ENCODE data around the gene TSPEAR.

Gene TSPEAR

DNA sequence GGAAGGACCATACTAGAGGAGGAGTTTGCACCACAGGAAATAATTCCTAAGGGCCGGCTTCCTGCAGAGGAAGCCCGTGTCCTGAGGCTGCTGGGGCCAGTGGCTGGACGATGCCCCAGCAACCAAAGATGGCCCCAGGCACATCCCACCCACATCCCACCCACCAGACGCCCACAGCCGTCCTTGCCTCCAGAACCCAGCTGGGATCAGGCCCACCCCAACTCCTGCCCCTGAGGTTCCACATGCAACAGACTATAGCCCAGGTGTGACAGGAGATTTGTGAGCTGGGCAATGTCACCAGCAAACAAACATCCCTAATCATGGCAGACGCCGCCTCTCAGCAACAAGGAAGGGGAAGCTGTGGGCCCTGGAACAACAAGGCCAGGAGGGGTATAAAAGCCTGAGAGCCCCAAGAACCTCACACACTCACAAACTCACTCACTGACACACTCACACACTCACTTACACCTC, 84.7 kb downstream of the TSPEAR start, which contains the start of gene KRTAP10-9:
TSS of gene KRTAP10-9 (plus strand) at position 421 of the 471 bp plus-strand sequence. CDS start 79 bp downstream, outside the sequence.
- no peak within 1 kb of the TSS for H3K4me3 ChIP-seq (ENCODE audit: low read length in 2 of 2)
- no peaks in the 10 kb centered on the region for H3K36me3 ChIP-seq (ENCODE audit: control insufficient read depth in 2 of 2, insufficient read depth in 2 of 2, low read length in 2 of 2)
- peaks cover 7 to 18% of the 10 kb centered on the region in 2 donors for H3K27me3 ChIP-seq (ENCODE audit: control insufficient read depth in 1 of 2, insufficient read depth in 2 of 2, low read length in 2 of 2)
- no peaks in the 10 kb centered on the region for H3K4me1 ChIP-seq (ENCODE audit: control insufficient read depth, insufficient read depth, low read length)
- H3K9me3 ChIP-seq (ENCODE audit: control insufficient read depth in 2 of 2, low read length in 2 of 2), result peaks cover 5 to 23% of the 10 kb centered on the region in 2 donors
- no peak within 1 kb of the TSS for H3K9ac ChIP-seq (ENCODE audit: low read length in 2 of 2)
- H3K27ac ChIP-seq (ENCODE audit: low read length), result no peak within 1 kb of the TSS

DNA sequence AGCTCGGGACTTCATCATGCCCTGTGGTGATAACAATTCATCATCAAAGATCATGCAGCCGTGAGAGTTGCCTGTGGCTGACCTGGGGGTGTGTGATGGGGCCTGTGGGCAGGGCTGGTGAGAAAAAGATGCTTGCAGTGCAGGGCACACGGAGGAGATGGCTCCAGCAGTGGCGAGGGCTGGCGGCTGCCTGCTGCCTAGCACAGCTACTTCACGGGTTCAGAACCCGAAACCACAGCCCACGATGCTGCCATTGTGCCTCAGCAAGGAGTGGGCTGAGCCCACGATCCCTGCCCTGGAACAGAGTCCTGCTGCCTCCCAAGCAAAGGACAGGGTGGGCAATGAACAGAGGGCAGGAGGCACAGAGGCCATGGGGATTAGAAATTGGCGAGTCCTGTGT, 85.1 kb downstream of the TSPEAR start:
- Histone ChIP-seq H3K4me1 (ENCODE audit: control insufficient read depth, insufficient read depth, low read length) (no peaks in the 10 kb centered on the region), H3K27ac (ENCODE audit: low read length) (no peak overlapping the region), H3K27me3 (ENCODE audit: control insufficient read depth in 1 of 2, insufficient read depth in 2 of 2, low read length in 2 of 2) (peaks cover 7 to 18% of the 10 kb centered on the region in 2 donors), H3K4me3 (ENCODE audit: low read length in 2 of 2) (no peak overlapping the region), H3K9me3 (ENCODE audit: control insufficient read depth in 2 of 2, low read length in 2 of 2) (peaks cover 5 to 24% of the 10 kb centered on the region in 2 donors), H3K9ac (ENCODE audit: low read length in 2 of 2) (no peak overlapping the region), H3K36me3 (ENCODE audit: control insufficient read depth in 2 of 2, insufficient read depth in 2 of 2, low read length in 2 of 2) (no peaks in the 10 kb centered on the region)

DNA sequence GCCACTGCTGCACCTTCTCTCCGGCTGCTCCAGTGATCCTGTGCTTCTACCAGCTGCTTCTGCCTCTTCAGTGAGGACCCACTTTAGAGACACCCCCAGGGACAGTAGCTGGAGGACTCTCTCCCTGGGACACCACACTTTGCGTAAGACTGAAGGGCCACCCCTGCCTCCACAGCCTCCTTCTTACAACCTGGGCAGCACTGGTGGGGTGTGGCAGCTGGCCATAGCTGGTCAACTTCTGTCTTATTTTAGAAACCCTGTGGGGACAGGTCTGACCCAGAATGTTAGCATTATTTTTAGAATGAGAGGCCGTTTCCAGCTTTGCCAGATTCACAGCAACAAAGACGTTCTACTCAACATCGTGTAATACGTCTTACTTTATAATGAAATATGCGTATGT, 85.6 kb downstream of the TSPEAR start:
- Histone ChIP-seq H3K9ac (ENCODE audit: low read length in 2 of 2) (no peak overlapping the region), H3K4me3 (ENCODE audit: low read length in 2 of 2) (no peak overlapping the region), H3K27ac (ENCODE audit: low read length) (no peak overlapping the region), H3K36me3 (ENCODE audit: control insufficient read depth in 2 of 2, insufficient read depth in 2 of 2, low read length in 2 of 2) (no peaks in the 10 kb centered on the region), H3K9me3 (ENCODE audit: control insufficient read depth in 2 of 2, low read length in 2 of 2) (peaks cover 5 to 21% of the 10 kb centered on the region in 2 donors), H3K27me3 (ENCODE audit: control insufficient read depth in 1 of 2, insufficient read depth in 2 of 2, low read length in 2 of 2) (peaks cover 7 to 18% of the 10 kb centered on the region in 2 donors), H3K4me1 (ENCODE audit: control insufficient read depth, insufficient read depth, low read length) (no peaks in the 10 kb centered on the region)

DNA sequence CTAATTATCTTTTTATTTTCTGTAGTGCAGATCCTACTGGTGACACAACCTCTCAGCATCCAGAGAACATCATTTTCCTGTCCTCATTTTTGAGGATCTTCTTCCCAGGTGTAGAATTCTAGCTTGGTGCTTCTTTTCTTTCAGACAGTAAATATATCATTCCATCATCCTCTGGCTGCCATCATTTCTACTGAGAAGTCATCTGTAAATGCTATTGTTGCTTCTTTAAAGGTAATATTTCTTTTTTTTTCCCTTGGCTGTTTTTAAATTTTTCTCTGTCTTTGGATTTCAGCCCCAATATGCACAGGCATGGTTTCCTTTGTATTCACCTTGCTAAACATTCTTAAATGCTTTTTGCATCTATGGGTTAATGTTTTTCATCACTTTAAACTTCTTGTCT, 87.8 kb downstream of the TSPEAR start:
- Histone ChIP-seq H3K27me3 (ENCODE audit: control insufficient read depth in 1 of 2, insufficient read depth in 2 of 2, low read length in 2 of 2) (peaks cover 6 to 12% of the 10 kb centered on the region in 2 donors), H3K4me1 (ENCODE audit: control insufficient read depth, insufficient read depth, low read length) (no peaks in the 10 kb centered on the region)

DNA sequence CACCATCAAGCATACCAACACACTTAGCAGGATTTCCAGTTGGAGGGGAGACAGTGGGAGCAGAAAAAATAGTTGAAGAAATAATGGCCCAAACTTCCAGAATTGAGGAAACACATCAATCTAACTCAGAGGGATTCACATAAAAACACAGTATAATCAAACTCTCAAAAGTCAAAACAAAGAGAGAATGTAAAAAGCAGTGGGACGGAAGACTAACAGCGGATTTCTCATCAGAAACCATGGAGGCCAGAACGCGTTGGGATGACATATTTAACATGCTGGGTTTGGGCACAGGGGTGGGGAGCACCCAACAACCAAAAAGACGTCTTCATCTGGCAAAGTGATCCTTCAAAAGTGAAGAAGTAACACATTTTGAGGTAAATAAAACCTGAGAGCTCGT, 91.5 kb downstream of the TSPEAR start:
- peaks cover 0 to 2% of the 10 kb centered on the region in 2 donors for H3K27me3 ChIP-seq (ENCODE audit: control insufficient read depth in 1 of 2, insufficient read depth in 2 of 2, low read length in 2 of 2)
- H3K27ac ChIP-seq (ENCODE audit: low read length), result no peak overlapping the region
- no peaks in the 10 kb centered on the region for H3K4me1 ChIP-seq (ENCODE audit: control insufficient read depth, insufficient read depth, low read length)
- H3K9me3 ChIP-seq (ENCODE audit: control insufficient read depth in 2 of 2, low read length in 2 of 2), result peaks cover 13 to 19% of the 10 kb centered on the region in 2 donors
- no peaks in the 10 kb centered on the region for H3K36me3 ChIP-seq (ENCODE audit: control insufficient read depth in 2 of 2, insufficient read depth in 2 of 2, low read length in 2 of 2)
- H3K4me3 ChIP-seq (ENCODE audit: low read length in 2 of 2), result no peak overlapping the region
- H3K9ac ChIP-seq (ENCODE audit: low read length in 2 of 2), result no peak overlapping the region

More for the DNA sequence above, 87.8 kb downstream of the TSPEAR start:
- Histone ChIP-seq H3K9me3 (ENCODE audit: control insufficient read depth in 2 of 2, low read length in 2 of 2) (peaks cover 13 to 21% of the 10 kb centered on the region in 2 donors), H3K9ac (ENCODE audit: low read length in 2 of 2) (no peak overlapping the region), H3K4me3 (ENCODE audit: low read length in 2 of 2) (no peak overlapping the region), H3K27ac (ENCODE audit: low read length) (no peak overlapping the region), H3K36me3 (ENCODE audit: control insufficient read depth in 2 of 2, insufficient read depth in 2 of 2, low read length in 2 of 2) (no peaks in the 10 kb centered on the region)

DNA sequence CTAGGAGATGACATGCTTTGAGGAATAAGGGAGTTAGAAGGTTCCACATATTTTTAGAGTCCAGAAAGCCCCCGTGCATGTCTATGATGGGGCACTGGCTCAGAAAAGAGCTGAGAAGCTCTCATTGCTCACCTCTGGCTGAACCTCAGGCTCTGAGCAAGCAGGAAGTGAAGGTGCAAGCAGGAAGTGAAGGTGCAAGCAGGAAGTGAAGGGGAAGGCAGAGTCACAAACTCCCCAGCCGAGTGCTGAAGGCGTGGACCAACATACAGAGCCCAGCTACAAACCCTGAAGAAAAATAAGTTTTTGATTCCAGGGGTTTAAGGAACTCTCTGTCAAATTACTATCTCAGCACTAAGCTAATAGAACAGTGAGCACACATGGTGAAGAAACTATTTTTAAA, 92.5 kb downstream of the TSPEAR start:
- Histone ChIP-seq H3K9ac (ENCODE audit: low read length in 2 of 2) (no peak overlapping the region), H3K4me1 (ENCODE audit: control insufficient read depth, insufficient read depth, low read length) (no peaks in the 10 kb centered on the region), H3K4me3 (ENCODE audit: low read length in 2 of 2) (no peak overlapping the region), H3K9me3 (ENCODE audit: control insufficient read depth in 2 of 2, low read length in 2 of 2) (peaks cover 13 to 14% of the 10 kb centered on the region in 2 donors), H3K27ac (ENCODE audit: low read length) (no peak overlapping the region), H3K36me3 (ENCODE audit: control insufficient read depth in 2 of 2, insufficient read depth in 2 of 2, low read length in 2 of 2) (no peaks in the 10 kb centered on the region), H3K27me3 (ENCODE audit: control insufficient read depth in 1 of 2, insufficient read depth in 2 of 2, low read length in 2 of 2) (peaks cover 2 to 8% of the 10 kb centered on the region in 2 donors)

DNA sequence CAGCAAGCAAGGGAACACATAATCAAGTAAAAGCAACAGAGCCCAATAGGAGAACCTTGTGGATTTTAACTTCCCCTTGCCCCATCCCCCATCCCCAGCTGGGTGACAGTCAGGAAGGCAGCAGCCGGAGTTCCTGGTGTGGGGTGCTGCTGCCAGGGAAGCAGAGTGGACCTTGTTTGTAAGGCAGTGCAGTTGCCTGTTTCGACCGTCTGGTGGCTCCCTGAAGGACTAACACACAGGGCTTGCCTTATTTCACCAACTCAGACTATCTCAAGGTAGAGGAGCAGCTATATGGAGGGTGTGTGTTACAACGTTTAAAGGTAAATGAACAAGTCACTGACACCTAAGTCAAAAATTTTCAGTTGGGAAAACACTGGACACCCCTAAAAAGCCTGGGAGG, 92.9 kb downstream of the TSPEAR start:
- Histone ChIP-seq H3K27me3 (ENCODE audit: control insufficient read depth in 1 of 2, insufficient read depth in 2 of 2, low read length in 2 of 2) (peaks cover 2 to 8% of the 10 kb centered on the region in 2 donors), H3K27ac (ENCODE audit: low read length) (no peak overlapping the region), H3K4me3 (ENCODE audit: low read length in 2 of 2) (no peak overlapping the region), H3K9ac (ENCODE audit: low read length in 2 of 2) (no peak overlapping the region), H3K36me3 (ENCODE audit: control insufficient read depth in 2 of 2, insufficient read depth in 2 of 2, low read length in 2 of 2) (no peaks in the 10 kb centered on the region), H3K4me1 (ENCODE audit: control insufficient read depth, insufficient read depth, low read length) (no peaks in the 10 kb centered on the region), H3K9me3 (ENCODE audit: control insufficient read depth in 2 of 2, low read length in 2 of 2) (peaks cover 13 to 14% of the 10 kb centered on the region in 2 donors)

DNA sequence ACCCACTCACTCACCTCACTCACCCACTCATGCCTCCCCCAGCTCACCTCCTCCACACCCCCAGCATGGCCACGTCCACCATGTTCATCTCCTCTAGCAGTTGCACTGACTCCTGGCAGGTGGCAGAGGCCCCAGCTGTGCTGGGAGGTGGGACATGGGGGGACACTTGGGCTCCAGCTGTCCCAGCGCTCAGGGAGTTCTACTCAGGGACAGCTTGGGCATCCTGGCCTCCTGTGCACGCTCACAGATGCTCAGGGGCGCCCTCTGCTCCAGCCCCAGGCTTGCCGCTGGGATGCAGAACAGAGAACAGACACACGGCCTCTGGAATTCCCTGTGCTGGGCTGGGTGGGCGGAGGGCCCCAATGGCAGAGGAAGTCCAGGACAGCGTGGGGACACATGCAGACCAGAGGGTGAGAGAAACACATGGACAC, 94.3 kb downstream of the TSPEAR start:
- no peak overlapping the region for H3K9ac ChIP-seq (ENCODE audit: low read length in 2 of 2)
- H3K4me3 ChIP-seq (ENCODE audit: low read length in 2 of 2), result no peak overlapping the region
- H3K9me3 ChIP-seq (ENCODE audit: control insufficient read depth in 2 of 2, low read length in 2 of 2), result peaks cover 7 to 8% of the 10 kb centered on the region in 2 donors
- H3K36me3 ChIP-seq (ENCODE audit: control insufficient read depth in 2 of 2, insufficient read depth in 2 of 2, low read length in 2 of 2), result no peaks in the 10 kb centered on the region
- H3K27ac ChIP-seq (ENCODE audit: low read length), result no peak overlapping the region
- peaks cover 2 to 8% of the 10 kb centered on the region in 2 donors for H3K27me3 ChIP-seq (ENCODE audit: control insufficient read depth in 1 of 2, insufficient read depth in 2 of 2, low read length in 2 of 2)
- no peaks in the 10 kb centered on the region for H3K4me1 ChIP-seq (ENCODE audit: control insufficient read depth, insufficient read depth, low read length)

DNA sequence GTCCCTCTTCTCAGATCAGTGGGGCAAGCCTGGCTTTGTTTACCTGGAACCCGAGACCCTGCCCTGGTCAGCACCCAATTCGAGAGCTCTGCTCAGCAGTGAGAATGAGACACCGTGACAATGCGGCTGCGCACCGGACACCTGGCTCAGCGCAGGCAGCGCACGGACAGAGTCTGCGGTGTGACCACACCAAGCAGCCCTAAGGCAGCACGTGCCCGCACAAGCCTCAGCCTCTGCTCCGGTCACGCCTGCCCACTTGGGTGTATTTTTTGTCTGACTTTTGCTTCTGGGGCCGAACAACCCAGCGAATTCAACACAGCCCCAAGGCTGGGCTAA, 94.8 kb downstream of the TSPEAR start:
- Histone ChIP-seq H3K9me3 (ENCODE audit: control insufficient read depth in 2 of 2, low read length in 2 of 2) (peaks cover 2 to 12% of the 10 kb centered on the region in 2 donors), H3K9ac (ENCODE audit: low read length in 2 of 2) (no peak overlapping the region), H3K27ac (ENCODE audit: low read length) (no peak overlapping the region), H3K4me3 (ENCODE audit: low read length in 2 of 2) (no peak overlapping the region), H3K27me3 (ENCODE audit: control insufficient read depth in 1 of 2, insufficient read depth in 2 of 2, low read length in 2 of 2) (peaks cover 2 to 8% of the 10 kb centered on the region in 2 donors), H3K4me1 (ENCODE audit: control insufficient read depth, insufficient read depth, low read length) (no peaks in the 10 kb centered on the region), H3K36me3 (ENCODE audit: control insufficient read depth in 2 of 2, insufficient read depth in 2 of 2, low read length in 2 of 2) (no peaks in the 10 kb centered on the region)

DNA sequence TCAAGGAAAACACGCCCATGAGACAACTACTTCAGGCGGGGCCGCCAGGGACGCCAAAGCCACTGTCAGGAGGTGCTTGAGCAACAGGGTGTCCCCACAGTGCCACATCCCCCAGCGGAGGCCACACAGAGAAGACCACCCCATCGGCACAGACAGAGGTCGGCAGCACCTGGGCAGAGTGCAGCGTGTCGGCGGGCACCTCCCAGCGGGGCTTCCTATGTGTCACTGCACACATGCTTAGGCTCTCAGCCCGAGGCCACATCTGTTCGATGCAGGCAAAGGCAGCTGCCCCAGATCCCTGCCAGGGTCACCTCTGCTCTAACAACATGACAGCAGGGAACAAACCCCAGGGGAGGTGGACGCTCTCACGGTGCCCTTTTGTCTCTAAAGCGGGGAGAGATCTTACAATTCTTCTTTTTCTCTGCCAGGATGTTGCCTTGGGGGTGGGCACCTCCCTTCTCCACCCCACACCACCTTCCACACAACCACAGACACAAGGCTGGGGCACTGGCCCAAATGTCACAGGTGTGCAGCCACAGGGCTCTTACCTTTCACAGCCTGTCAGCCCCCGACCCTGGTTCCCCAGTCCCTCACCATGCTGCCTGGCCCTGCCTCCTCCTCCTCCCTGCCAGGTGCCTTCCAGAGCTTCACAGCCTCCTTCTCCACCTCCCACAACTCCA, 95.3 kb downstream of the TSPEAR start:
- Histone ChIP-seq H3K9me3 (ENCODE audit: control insufficient read depth in 2 of 2, low read length in 2 of 2) (peaks cover 2 to 14% of the 10 kb centered on the region in 2 donors), H3K4me3 (ENCODE audit: low read length in 2 of 2) (no peak overlapping the region), H3K27me3 (ENCODE audit: control insufficient read depth in 1 of 2, insufficient read depth in 2 of 2, low read length in 2 of 2) (peaks cover 2 to 8% of the 10 kb centered on the region in 2 donors), H3K9ac (ENCODE audit: low read length in 2 of 2) (no peak overlapping the region), H3K4me1 (ENCODE audit: control insufficient read depth, insufficient read depth, low read length) (no peaks in the 10 kb centered on the region), H3K27ac (ENCODE audit: low read length) (no peak overlapping the region), H3K36me3 (ENCODE audit: control insufficient read depth in 2 of 2, insufficient read depth in 2 of 2, low read length in 2 of 2) (no peaks in the 10 kb centered on the region)

DNA sequence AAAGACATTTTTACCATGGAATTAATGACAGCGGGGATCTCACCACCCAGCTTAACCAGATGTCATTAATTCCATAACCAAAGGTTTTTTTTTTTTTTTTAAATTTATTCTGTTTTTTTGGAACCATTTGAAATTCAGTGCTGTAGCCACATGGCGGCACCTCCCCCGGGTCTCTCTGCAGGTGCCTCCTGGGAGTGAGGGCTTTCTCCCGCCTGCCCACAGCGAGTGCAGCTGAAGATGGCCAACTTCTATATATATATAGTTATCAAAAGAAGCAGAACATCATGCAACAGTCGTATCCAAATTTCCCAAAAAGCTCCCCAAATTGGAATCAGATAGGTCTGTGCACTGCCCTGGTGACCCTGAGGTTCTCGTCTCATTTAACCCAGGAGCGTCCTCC, 95.9 kb downstream of the TSPEAR start:
- Histone ChIP-seq H3K9ac (ENCODE audit: low read length in 2 of 2) (no peak overlapping the region), H3K36me3 (ENCODE audit: control insufficient read depth in 2 of 2, insufficient read depth in 2 of 2, low read length in 2 of 2) (no peaks in the 10 kb centered on the region), H3K4me3 (ENCODE audit: low read length in 2 of 2) (no peak overlapping the region), H3K27ac (ENCODE audit: low read length) (no peak overlapping the region), H3K9me3 (ENCODE audit: control insufficient read depth in 2 of 2, low read length in 2 of 2) (peaks cover 2 to 14% of the 10 kb centered on the region in 2 donors), H3K27me3 (ENCODE audit: control insufficient read depth in 1 of 2, insufficient read depth in 2 of 2, low read length in 2 of 2) (peaks cover 2 to 8% of the 10 kb centered on the region in 2 donors), H3K4me1 (ENCODE audit: control insufficient read depth, insufficient read depth, low read length) (no peaks in the 10 kb centered on the region)

All from stomach smooth muscle (tissue), 2 donors.